WI38 (cell line): ENCODE measurements around the gene C2orf72.

ENCODE experiments used
- H3K4me3 ChIP-seq: 2 replicates; pipeline ENCODE4 v1.5.1; 2011; ENCODE audit warnings: low read depth, mild to moderate bottlenecking, control low read depth, low read length
- CTCF ChIP-seq: IDR thresholded peaks from 2 replicates; pipeline ENCODE4 v1.5.1; 2012; ENCODE audit warnings: low read depth, mild to moderate bottlenecking, control low read depth, low read length

Gene C2orf72

GRCh38 chr2:231037202-231037730 is at the start of gene C2orf72:
Gene C2orf72 (plus strand): TSS chr2:231037523. CDS start chr2:231037566, 43 bp downstream.
- H3K4me3 ChIP-seq = no peak within 1 kb of the TSS
- no peak for TF ChIP-seq CTCF

GRCh38 chr2:230989731-230990130 is 47.6 kb upstream of the C2orf72 start:
- H3K4me3 ChIP-seq = no peak overlapping the region
- TF ChIP-seq CTCF = no peak

- no peak for TF ChIP-seq CTCF
- no peak overlapping the region for H3K4me3 ChIP-seq
These were observed 47.0 kb upstream of the C2orf72 start for GRCh38 chr2:230990131-230990898.

- H3K4me3 ChIP-seq = no peak overlapping the region
- TF ChIP-seq CTCF = no peak
These were observed 46.5 kb upstream of the C2orf72 start for GRCh38 chr2:230990899-230991150.

- no peak overlapping the region for H3K4me3 ChIP-seq
- no peak for TF ChIP-seq CTCF
These were observed 45.7 kb upstream of the C2orf72 start for GRCh38 chr2:230991598-230991997.

GRCh38 chr2:230995821-230996220 is 41.5 kb upstream of the C2orf72 start, which contains the start of gene SPATA3:
Gene SPATA3 (plus strand): TSS chr2:230996121. CDS start chr2:230996234, 113 bp downstream.
- H3K4me3 ChIP-seq = no peak within 1 kb of the TSS
- TF ChIP-seq CTCF = no peak

GRCh38 chr2:230996661-230997060 is 40.7 kb upstream of the C2orf72 start:
- no peak overlapping the region for H3K4me3 ChIP-seq
- no peak for TF ChIP-seq CTCF
